ENCODE data around the gene OR52I1. TPM values are rescaled to one million over a fixed set of nuclear protein-coding genes. Genes with fewer than 3 reads are reported as not detected.

OR52I1 gene
- total RNA-seq, 1 donor from 2014 or later, result not detected

DNA sequence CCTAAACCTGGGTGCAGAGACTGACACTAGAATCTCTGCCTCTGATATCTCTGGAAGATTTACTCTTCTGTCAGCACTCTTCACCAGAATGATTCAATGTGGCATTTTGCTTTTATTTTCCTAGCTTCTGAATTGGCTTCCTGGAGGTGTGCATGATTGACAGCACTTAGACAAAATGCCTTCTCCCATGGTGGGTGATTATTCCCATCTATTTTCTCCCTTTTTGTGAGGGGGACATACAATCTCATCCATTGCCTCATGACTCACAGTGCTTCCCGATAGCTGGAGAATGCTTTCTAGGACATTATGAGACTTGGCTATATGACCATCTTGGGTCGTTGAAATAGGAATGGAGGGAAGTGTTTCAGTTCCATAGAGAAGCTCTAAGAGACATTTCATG lies 18.1 kb downstream of the OR52I1 start:
- Mint-ChIP-seq H3K27ac (ENCODE audit: unreplicated experiment) (no peak overlapping the region), H3K36me3 (ENCODE audit: low read depth) (no peaks in the 10 kb centered on the region), H3K9me3 (ENCODE audit: low read depth) (no peaks in the 10 kb centered on the region), H3K27me3 (ENCODE audit: low read depth) (peaks cover 18% of the 10 kb centered on the region), H3K4me1 (ENCODE audit: low read depth) (peaks cover 12% of the 10 kb centered on the region), H3K4me3 (ENCODE audit: unreplicated experiment) (no peak overlapping the region)
- TF ChIP-seq, protein P1, sequence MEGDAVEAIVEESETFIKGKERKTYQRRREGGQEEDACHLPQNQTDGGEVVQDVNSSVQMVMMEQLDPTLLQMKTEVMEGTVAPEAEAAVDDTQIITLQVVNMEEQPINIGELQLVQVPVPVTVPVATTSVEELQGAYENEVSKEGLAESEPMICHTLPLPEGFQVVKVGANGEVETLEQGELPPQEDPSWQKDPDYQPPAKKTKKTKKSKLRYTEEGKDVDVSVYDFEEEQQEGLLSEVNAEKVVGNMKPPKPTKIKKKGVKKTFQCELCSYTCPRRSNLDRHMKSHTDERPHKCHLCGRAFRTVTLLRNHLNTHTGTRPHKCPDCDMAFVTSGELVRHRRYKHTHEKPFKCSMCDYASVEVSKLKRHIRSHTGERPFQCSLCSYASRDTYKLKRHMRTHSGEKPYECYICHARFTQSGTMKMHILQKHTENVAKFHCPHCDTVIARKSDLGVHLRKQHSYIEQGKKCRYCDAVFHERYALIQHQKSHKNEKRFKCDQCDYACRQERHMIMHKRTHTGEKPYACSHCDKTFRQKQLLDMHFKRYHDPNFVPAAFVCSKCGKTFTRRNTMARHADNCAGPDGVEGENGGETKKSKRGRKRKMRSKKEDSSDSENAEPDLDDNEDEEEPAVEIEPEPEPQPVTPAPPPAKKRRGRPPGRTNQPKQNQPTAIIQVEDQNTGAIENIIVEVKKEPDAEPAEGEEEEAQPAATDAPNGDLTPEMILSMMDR (IDR thresholded peaks at IDR 0.05), result no peak
- no peak for DNase-seq (ENCODE audit: low spot score)

DNA sequence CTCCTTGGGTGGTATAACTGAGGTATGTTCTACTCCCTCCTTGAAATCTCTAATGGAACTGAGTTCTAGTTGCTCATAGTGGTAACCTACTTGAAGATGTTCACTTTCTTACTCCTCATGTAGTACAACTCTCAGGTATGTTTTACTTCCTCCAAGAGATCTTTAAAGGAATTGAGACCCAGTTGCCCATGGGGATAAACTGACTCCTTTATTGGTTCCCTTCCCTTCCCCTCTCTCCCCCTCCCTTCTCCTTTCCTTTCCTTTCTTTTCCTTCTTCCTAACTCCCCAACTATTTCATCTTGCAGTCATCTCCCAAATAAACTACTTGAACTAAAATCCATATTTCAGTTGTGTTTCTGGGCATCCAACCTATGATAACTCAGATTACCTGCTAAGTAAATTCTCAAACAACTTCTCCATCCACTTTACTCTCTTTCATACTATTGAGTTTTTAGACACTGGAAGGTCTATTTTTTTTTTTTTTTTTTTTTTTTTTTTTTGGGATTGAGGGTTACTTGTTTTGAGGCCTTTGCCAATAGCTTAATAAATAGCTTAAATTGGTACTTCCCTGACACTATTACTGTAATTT lies 22.1 kb downstream of the OR52I1 start:
- Mint-ChIP-seq H3K36me3 (ENCODE audit: low read depth) (no peaks in the 10 kb centered on the region), H3K4me3 (ENCODE audit: unreplicated experiment) (no peak overlapping the region), H3K27ac (ENCODE audit: unreplicated experiment) (no peak overlapping the region), H3K9me3 (ENCODE audit: low read depth) (no peaks in the 10 kb centered on the region), H3K27me3 (ENCODE audit: low read depth) (peaks cover 34% of the 10 kb centered on the region), H3K4me1 (ENCODE audit: low read depth) (no peaks in the 10 kb centered on the region)
- TF ChIP-seq, protein P1 (IDR thresholded peaks at IDR 0.05), result no peak
- no peak for DNase-seq (ENCODE audit: low spot score)

DNA sequence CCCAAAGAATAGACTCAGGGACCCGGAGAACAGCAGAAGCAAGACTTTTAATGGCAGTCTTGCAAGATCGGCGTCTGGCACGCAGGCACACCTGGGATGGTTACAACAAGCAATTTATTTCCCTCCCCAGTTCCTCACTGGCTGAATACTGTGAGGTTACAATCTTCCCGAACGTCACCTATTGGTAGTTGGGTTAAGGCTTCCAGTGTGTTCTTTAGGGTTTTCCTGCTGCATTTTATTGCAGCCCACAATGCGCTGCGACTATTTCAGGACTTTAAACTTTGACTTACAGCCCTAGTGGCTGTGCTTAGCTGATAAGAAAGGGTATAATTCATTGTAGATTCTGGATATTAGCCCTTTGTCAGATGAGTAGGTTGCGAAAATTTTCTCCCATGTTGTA lies 25.7 kb downstream of the OR52I1 start:
- no peak overlapping the region for H3K4me3 Mint-ChIP-seq (ENCODE audit: unreplicated experiment)
- H3K36me3 Mint-ChIP-seq (ENCODE audit: low read depth), result no peaks in the 10 kb centered on the region
- DNase-seq (ENCODE audit: low spot score), result no peak
- H3K27me3 Mint-ChIP-seq (ENCODE audit: low read depth), result peaks cover 32% of the 10 kb centered on the region
- no peaks in the 10 kb centered on the region for H3K4me1 Mint-ChIP-seq (ENCODE audit: low read depth)
- H3K27ac Mint-ChIP-seq (ENCODE audit: unreplicated experiment), result no peak overlapping the region
- H3K9me3 Mint-ChIP-seq (ENCODE audit: low read depth), result no peaks in the 10 kb centered on the region
- TF ChIP-seq, protein P1 (IDR thresholded peaks at IDR 0.05), result no peak

DNA sequence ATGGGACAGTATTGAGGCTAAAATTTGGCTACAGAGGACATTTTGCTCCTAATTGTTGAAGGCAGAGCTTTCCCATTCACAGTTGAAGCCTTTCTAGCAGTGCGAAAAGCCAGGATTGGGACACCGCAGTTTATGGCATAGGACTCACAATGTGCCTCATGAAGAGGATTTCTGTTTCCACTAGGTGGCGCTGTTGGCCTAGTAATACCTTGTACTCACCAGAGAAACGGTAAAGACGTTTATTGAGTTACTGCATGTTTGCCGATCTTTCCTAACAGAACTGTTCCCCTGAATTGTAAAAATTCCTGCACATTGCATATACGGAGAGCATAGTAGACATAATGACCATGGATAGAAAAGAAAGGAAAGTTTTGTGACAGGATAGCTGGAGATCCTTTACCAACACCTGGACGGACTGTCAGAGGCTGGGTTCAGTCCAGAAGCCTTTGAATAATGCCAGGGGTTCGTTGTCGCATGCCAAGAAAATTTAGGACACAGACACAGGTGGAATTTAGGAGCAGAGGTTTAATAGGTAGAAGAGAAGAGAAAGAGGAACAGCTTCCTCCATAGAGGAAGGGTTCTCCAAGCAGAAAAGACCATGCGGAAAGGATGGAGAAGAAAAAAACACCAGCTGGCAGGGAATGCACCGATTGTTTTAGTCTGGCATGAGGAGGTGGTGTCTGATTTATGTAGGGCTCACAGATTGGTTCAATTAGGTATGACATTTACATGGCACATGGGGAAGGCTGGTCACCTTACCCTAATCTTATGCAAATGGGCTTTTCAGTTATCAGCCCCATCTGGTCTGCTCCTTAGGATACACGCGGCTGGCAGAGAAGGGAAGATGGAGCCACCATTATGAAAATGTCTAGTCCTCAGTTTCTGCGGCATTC lies 32.6 kb downstream of the OR52I1 start:
- TF ChIP-seq, protein P1 (IDR thresholded peaks at IDR 0.05), result peak; percentile 88
- peaks cover 2% of the 10 kb centered on the region for H3K36me3 Mint-ChIP-seq (ENCODE audit: low read depth)
- DNase-seq (ENCODE audit: low spot score), result no peak
- H3K9me3 Mint-ChIP-seq (ENCODE audit: low read depth), result peaks cover 8% of the 10 kb centered on the region
- no peak overlapping the region for H3K4me3 Mint-ChIP-seq (ENCODE audit: unreplicated experiment)
- no peak overlapping the region for H3K27ac Mint-ChIP-seq (ENCODE audit: unreplicated experiment)
- H3K27me3 Mint-ChIP-seq (ENCODE audit: low read depth), result peaks cover 46% of the 10 kb centered on the region
- H3K4me1 Mint-ChIP-seq (ENCODE audit: low read depth), result no peaks in the 10 kb centered on the region

DNA sequence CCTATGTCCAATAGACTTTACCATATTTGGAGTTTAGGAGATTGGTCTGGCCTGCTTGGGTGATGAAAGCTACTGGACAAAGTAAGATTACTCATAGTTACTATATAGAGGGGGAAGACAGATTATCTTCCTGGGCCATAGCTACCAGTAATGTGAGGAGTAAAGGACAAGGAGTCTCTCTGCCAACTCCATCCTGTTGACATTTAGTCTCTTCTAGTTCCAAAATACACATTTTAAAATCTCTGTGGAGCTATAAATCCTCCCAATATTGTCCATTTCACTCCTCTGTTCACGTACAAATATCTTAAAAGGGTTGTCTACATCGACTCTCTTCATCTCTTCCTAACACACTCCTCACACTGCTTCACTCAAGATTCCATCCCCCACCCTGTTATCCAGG lies 42.3 kb downstream of the OR52I1 start:
- peaks cover 4% of the 10 kb centered on the region for H3K9me3 Mint-ChIP-seq (ENCODE audit: low read depth)
- H3K27me3 Mint-ChIP-seq (ENCODE audit: low read depth), result peaks cover 14% of the 10 kb centered on the region
- no peak for DNase-seq (ENCODE audit: low spot score)
- H3K4me1 Mint-ChIP-seq (ENCODE audit: low read depth), result peaks cover under 1% of the 10 kb centered on the region
- H3K27ac Mint-ChIP-seq (ENCODE audit: unreplicated experiment), result no peak overlapping the region
- H3K4me3 Mint-ChIP-seq (ENCODE audit: unreplicated experiment), result no peak overlapping the region
- TF ChIP-seq, protein P1 (IDR thresholded peaks at IDR 0.05), result no peak
- H3K36me3 Mint-ChIP-seq (ENCODE audit: low read depth), result peaks cover 3% of the 10 kb centered on the region

Data from chondrocyte (in vitro differentiated cells).